Caki2 (cell line): Measurements from ENCODE around the gene LSM2. TPM values are rescaled to one million over a fixed set of nuclear protein-coding genes. Genes with fewer than 3 reads are reported as not detected.
A peak's percentile ranks its signal among the peaks of the same experiment; 100 is the strongest.
"Not testable (repeated sequence)": the region's sequence is repeated elsewhere in the genome, so short reads cannot be mapped to it uniquely, and the experiment has no call there.

Experiments
- DNase-seq: peaks from one replicate; pipeline ENCODE4 v3.0.0-alpha.2; 2015; ENCODE audit warnings: low read depth
- in situ Hi-C: cut with HindIII; loops from 2 replicates; pipeline ENCODE4 v1.10.0; 2016; ENCODE audit warnings: low sequenced_read_pairs, low pct_unique_long_range_greater_than_20kb, mixed read lengths
- total RNA-seq: library from RNA; depleted of rRNA; stranded (reverse); fragments of >200 nt; shearing (Covaris generic); gene quantifications from 2 replicates; pipeline ENCODE4 v1.2.3, GENCODE V29; 2014; ENCODE audit warnings: low replicate concordance

The LSM2 gene
- total RNA-seq, 1 experiment from 2014 or later, result 75.6 TPM

- in situ Hi-C loops, result no loop called here
Measured at GRCh38 chr6:31811645-31812044, 4.9 kb upstream of the LSM2 start.

DNA sequence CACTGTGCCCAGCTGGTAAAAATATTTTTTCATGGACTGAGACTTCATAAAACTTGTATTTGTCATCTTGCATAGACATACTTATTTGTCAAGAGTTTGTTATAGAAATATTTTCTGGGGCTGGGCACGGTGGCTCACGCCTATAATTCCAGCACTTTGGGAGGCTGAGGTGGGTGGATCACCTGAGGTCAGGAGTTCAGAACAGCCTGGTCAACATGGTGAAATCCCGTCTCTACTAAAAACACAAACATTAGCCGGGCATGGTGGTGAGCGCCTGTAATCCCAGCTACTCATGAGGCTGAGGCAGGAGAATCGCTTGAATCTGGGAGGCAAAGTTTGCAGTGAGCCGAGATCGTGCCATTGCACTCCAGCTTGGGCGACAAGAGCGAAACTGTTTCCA is 1.8 kb upstream of the LSM2 start:
- DNase-seq, in situ Hi-C loops: not testable (repeated sequence)

More at GRCh38 chr6:31811645-31812044, 4.9 kb upstream of the LSM2 start:
- DNase-seq, result no peak

- no peak for DNase-seq
- in situ Hi-C loops, result no loop called here
Measured at GRCh38 chr6:31805939-31806469, 762 bp downstream of the LSM2 start.

- in situ Hi-C loops, DNase-seq: not testable (repeated sequence)
Measured at GRCh38 chr6:31801031-31801927, 5.5 kb downstream of the LSM2 start.

DNA sequence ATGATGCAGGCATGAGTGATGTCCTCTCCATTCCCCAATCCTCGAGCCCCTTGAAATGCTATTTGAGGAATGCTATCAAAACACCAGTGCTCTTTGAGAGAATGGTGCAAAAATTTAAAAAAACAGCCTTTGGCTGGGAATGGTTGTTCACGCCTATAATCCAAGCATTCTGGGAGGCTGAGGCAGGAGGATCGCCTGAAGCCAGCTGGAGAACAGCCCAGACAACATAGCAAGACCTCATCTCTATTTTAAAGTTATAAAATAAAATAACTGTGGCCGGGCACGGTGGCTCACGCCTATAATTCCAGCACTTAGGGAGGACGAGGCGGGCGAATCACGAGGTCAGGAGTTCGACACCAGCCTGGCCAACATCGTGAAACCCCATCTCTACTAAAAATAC is 7.0 kb downstream of the LSM2 start:
- DNase-seq, result no peak
- in situ Hi-C loops, result no loop called here

DNA sequence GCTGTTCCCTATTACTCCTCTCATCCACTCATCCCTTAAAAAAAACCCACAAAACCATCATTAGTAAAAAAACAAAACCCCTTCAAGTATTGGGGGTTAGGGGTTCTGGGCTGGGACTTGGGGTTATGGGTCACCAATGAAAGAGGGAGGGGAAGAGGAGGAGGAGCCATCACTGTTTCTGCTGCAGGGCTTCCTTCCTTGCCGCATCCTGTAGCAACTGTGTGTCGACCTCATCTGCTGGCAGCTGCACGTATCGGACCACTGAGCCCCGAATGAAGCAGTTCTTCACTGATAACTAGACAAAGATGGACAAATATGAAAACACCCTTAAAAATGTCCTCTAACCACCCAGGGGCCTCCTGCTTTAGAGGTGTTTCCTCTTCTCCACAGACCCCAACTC is 9.2 kb downstream of the LSM2 start:
- in situ Hi-C loops, result no loop called here
- no peak for DNase-seq

GRCh38 chr6:31796993-31797385 is 9.8 kb downstream of the LSM2 start:
- no peak for DNase-seq
- in situ Hi-C loops, result no loop called here

DNA sequence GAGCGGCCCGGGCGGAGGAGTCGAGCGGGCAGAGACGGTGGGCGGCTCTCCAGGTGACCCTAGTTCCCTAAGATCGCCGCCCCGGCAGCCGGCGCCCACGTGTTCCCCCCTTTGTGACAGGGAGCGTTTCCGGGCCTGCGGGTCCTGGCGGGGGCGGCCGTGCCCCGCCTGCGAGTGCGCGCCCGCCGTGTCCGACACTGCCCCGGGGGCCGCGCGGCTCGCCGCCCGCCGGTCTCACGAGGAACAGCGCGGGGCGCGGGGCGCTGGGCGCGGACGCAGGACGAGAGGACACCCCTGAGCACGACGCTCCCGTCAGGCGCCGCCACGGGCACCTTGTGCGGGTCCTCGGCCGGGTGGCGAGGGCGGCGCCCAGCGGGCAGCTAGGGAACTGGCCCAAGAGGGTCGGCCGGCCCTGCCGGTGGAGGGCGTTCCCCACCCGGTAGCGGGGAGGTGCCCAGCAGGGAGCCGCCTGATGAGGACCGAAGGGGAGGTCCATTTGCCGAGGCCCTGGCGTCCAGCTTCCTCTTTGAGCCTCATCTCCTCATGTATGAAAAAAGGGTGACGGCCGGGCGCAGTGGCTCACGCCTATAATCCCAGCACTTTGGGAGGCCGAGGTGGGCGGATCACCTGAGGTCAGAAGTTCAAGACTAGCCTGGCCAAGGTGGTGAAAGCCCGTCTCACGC is 11.0 kb downstream of the LSM2 start, which contains the start of gene VARS1:
TSS of gene VARS1 (minus strand) at position 137 of the 683 bp plus-strand sequence. CDS start 535 bp downstream, outside the sequence.
- DNase-seq, result peak; percentile 95
- in situ Hi-C loops, result no loop called here

DNA sequence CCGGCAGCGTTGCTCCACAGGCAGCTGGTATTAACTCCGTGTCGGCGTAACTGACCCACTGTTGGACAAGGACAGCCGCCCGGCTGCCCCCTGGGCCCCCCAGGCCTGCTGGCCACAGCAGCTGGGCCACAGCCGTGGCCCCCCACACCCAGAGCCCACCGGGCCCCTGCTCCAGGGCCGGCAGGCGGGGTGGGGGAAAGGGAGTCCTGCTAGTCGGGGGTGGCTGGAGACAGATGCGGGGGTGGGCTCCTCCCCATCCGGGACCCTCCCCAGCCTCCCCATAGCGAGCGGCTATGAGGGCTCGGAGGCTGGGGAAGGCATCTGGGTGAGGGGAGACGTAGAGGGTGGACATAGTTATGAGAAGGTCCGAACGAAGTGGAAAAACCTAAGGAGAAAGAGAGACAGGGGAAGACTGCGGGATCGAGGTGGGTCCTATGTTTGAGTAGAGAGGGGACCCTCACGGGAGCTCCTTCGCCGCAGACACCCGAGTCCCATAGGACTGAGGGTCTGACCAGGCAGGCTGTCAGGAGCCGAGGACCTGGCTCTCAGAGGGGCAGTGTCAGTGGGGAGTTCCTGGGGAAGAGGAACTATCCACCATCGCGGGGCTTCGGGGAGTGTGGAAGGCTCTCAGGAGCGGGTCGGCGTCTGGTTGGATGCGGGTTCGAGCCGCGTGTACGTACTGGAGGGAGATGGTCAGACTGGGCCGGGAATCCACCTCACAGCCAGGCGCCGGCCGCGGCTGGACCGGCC is 11.7 kb downstream of the LSM2 start:
- in situ Hi-C loops, result no loop called here

DNA sequence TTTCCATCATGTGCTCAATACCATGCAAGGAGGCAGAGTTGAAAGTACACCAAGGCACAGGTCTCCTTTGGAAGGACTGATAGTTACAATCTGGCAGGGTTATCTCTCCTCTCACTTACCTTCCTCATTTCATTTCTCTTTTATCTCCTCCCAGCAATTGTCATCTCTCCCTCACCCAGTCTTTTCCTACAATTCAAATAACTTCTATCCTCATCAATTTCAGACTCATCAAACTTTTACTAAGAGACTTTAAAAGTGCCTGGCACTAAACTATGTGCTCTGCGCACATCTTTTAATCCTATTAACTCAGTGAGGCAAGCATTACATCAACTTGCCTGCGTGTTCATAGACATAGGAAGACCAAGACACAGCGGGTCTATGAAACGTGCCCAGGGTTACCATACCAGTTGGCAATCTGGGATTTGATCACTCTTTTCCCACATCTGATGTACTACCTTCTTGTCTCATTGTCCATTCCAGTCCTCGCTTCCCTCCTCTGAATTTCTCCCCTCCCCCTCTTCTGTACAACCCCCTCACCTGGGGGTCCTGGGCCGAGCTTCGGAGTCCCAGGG is 12.4 kb downstream of the LSM2 start:
- DNase-seq, result peak; percentile 38

More for the DNA sequence above, 11.7 kb downstream of the LSM2 start:
- DNase-seq, result no peak

DNA sequence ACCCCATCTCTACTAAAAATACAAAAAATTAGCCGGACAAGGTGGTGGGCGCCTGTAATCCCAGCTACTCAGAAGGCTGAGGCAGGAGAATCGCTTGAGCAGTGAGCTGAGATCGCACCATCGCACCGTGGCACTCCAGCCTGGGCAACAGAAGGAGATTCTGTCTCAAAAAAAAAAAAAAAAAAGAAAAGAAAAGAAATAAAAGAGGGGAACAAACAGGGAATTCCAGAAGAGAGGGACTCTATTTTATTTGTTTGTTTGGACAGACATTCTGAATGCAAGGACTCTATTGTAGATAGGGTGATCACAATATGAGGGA is 12.9 kb downstream of the LSM2 start:
- DNase-seq, in situ Hi-C loops: not testable (repeated sequence)

More for the DNA sequence above, 12.4 kb downstream of the LSM2 start:
- in situ Hi-C loops, result no loop called here

DNA sequence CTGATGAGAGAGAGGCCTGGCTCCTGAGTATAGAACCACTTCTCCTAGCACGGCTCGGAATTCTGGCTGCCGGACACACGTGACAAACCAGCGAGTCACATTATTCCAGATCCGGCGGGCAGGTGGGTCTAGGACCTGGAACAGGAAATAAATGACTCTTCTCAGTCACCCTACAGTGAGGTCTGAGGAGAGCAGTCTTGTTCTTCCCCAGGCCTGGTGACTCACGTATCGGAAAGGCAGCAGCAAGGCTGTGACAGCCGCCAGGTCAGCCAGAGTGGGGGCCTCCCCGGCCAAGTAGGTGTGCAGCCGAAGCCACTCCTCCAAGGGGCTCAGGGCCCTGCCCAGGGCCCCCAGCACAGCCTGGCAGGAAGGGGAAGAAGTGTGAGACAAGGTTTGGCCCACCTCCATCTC is 14.0 kb downstream of the LSM2 start:
- peak; percentile 72 for DNase-seq
- in situ Hi-C loops, result no loop called here

DNA sequence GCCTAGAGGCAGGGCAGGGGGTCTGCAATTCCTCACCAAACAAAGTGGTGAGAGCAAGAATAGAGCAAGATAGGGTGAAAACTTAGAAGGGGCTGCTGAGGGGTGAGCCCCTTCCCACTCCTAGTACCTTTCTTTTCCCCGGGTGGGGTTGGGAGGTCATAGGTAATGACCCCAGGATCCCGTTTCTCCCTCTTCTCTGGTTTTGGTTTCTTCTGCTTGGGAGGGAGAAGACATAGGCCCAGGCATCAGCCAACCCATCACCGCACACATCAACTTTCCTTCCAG is 14.7 kb downstream of the LSM2 start:
- in situ Hi-C loops, result no loop called here
- no peak for DNase-seq

DNA sequence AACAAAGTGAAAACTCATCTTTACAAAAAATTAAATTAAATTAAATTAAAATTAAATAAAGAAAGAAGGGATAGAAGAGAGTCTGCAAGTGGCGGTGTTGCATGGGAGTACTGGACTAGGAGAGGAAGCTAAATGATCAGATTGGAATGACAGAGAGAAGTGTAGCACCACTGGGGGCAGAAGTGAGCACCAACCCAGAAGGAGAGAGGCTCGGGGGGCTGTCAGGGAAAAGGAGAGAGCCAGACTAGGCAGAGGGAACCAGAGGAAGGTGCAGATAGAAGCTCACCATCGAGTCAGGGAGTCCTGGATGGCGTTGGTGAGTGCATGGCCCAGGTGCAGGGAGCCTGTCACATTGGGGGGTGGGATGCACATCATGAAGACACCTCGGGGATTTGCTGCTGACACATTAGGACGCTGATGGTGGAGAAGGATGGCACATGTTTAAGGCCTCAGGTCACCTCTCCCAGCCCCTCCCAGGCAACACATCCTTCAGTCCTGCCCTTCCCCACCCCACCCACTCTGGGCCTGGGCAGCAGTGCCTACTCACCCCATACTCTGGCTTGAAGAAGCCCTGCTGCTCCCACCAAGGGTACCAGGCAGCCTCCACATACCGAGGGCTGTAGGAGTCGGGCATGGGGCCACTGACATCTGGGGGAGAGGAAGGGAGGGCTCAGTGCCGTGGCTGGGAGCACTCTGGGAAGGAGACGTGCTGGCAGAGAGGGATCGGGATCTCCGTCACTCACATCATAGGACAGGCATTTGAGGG is 15.3 kb downstream of the LSM2 start:
- DNase-seq, result peak; percentile 44
- in situ Hi-C loops, result no loop called here

DNA sequence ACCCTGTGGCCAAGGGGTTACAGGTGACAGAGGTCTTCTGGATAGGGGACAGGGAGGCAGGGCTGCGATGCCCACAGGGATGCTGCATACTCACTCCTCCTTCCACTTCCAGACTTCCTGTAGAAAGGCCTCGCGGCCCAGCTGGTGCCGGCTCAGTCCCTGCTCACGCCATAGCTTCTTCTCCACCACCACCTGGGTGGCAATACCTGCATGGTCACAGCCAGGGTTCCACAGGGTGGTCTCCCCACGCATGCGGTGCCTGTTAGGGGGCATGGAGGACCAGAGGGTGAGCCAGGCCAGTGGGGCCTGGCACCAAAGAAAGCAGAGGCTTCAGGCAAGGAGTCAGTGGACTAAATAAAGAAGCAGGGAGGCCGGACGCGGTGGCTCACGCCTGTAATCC is 21.3 kb downstream of the LSM2 start:
- no peak for DNase-seq
- in situ Hi-C loops, result no loop called here

- no peak for DNase-seq
- in situ Hi-C loops, result no loop called here
Measured at GRCh38 chr6:31784098-31784925, 22.5 kb downstream of the LSM2 start.
